Rectal smooth muscle tissue (tissue), 1 donor: Measurements from ENCODE around the gene PJA2.

Experiments
- H3K27ac ChIP-seq: one replicate; pipeline ENCODE4 v1.7.0; 2013; ENCODE audit warnings: low read depth, low read length, inconsistent platforms
- H3K27me3 ChIP-seq: one replicate; pipeline ENCODE4 v1.7.0; 2013; ENCODE audit warnings: low read length; ENCODE audit not compliant: control insufficient read depth, insufficient read depth
- H3K36me3 ChIP-seq: one replicate; pipeline ENCODE4 v1.7.0; 2013; ENCODE audit warnings: low read length; ENCODE audit not compliant: control insufficient read depth, insufficient read depth
- H3K4me1 ChIP-seq: one replicate; pipeline ENCODE4 v1.7.0; 2013; ENCODE audit warnings: low read length; ENCODE audit not compliant: control insufficient read depth, insufficient read depth
- H3K4me3 ChIP-seq: one replicate; pipeline ENCODE4 v1.7.0; 2013; ENCODE audit warnings: low read length
- H3K9ac ChIP-seq: one replicate; pipeline ENCODE4 v1.7.0; 2013; ENCODE audit warnings: low read length

The PJA2 gene

DNA sequence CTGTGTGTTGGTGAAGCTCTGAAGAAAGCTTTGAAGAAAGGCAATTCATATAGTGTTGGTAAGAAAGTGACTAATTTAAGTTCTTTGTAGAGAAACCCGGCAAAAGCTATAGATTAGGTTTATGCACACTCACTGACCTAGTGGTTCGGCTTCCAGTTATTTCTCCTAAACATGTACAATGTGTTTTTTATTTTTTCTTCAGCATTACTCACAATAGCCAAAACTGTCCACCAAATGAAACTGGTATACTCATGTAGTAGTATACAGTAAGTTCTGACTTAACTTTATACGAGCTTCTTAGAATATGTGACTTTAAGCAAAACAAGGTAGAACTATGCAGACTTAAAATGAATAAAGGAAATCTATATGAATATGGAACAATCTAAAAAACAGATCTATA, 44.8 kb downstream of the PJA2 start:
- Histone ChIP-seq H3K27ac (no peak overlapping the region), H3K4me3 (no peak overlapping the region), H3K9ac (no peak overlapping the region), H3K4me1 (no peaks in the 10 kb centered on the region), H3K27me3 (no peaks in the 10 kb centered on the region), H3K36me3 (peaks cover 15% of the 10 kb centered on the region)

DNA sequence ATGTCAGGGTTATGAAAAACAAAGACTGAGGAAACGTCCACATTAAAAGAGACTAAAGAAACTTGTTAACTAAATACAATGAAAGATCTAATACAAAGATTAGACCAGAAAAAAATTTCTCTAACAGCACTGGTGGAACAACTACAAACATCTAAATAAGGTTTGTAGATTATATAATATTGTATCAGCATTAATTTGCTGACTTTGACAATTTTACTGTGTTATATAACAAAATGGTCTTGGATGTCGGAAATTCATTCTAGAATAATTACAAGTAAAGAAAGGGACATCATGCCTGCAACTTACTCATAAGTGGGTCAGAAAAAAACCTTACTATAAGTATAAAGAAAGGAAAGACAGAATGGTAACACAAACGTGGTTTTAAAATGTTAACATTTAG, 50.1 kb downstream of the PJA2 start:
- Histone ChIP-seq H3K4me3 (no peak overlapping the region), H3K27ac (no peak overlapping the region), H3K4me1 (no peaks in the 10 kb centered on the region), H3K9ac (no peak overlapping the region), H3K27me3 (no peaks in the 10 kb centered on the region), H3K36me3 (no peaks in the 10 kb centered on the region)

DNA sequence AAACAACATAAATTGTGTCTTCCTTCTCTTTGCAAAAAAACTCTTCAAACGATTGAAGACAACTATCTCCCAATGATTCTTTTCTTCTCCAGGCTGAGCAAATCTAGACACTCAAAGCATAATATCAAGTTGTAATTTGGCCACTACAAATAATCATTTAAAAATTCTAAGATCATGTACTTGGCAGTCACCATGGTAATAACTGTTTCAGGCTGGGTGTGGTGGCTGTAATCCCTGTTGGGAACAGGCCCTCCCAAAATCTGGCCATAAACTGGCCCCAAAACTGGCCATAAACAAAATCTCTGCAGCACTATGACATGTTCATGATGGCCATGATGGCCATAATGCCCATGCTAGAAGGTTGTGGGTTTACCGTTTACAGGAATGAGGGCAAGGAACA, 52.0 kb downstream of the PJA2 start:
- no peaks in the 10 kb centered on the region for H3K4me1 ChIP-seq
- no peaks in the 10 kb centered on the region for H3K36me3 ChIP-seq

DNA sequence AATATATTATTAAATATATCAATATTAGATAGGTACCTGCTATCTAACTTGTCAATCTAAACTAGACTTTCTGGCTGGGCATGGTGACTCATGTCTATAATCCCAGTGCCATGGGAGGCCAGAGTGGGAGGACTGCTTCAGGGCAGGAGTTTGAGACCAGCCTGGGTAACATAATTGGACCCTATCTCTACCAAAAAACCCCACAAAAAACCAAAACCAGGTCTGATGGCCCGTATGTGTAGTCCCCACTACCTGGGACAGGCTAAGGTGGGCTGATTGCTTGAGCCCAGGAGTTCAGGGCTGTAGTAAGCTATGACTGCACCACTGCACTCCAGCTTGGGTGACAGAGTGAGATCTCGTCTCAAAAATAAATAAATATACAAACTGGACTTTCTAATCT, 55.0 kb downstream of the PJA2 start:
- Histone ChIP-seq H3K9ac (no peak overlapping the region), H3K27ac (no peak overlapping the region), H3K4me3 (no peak overlapping the region), H3K27me3 (no peaks in the 10 kb centered on the region), H3K36me3 (no peaks in the 10 kb centered on the region), H3K4me1 (peaks cover 6% of the 10 kb centered on the region)

More for the DNA sequence above, 52.0 kb downstream of the PJA2 start:
- H3K9ac ChIP-seq = no peak overlapping the region
- H3K4me3 ChIP-seq = no peak overlapping the region
- no peaks in the 10 kb centered on the region for H3K27me3 ChIP-seq
- no peak overlapping the region for H3K27ac ChIP-seq

DNA sequence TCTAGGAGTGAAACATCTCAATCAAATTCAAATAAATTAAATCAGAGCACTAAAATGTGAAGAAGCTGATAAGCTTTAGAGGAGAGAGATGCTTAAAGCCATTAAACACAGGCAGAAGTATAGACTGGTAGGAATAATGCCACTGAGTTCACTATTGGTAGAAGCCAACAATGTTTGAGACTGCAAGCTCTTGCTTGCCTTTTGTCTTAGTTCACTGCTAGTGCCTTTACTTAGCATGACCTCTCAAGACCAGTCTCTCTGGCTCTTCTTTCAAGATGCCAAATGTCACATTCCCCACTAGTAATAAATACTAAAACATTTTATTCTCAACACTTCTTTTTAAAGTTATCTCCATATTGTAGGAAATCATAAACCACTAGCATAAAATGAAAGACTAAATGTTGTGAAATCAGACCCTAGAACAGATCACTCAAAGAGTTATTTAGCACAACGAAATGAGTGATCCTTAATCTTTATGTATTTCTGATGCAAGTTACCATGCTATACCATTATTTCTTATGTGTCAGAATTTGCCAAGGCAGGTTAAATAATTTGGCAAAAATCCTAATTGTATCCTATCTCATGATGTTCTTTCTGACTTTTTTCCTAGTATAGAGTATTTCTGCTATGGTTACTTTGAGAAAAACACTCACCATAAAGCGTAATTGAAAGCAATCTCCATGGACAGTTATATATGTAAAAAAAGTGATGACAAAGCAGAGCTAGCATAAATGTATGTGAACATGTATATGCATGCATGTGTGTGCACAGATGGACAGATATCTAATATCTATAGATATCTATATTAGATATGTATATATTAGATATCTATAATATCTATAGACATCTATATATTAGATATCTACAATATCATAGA, 57.5 kb downstream of the PJA2 start:
- H3K4me3 ChIP-seq = no peak overlapping the region
- no peaks in the 10 kb centered on the region for H3K27me3 ChIP-seq
- peaks cover 2% of the 10 kb centered on the region for H3K36me3 ChIP-seq
- no peak overlapping the region for H3K27ac ChIP-seq
- peaks cover 23% of the 10 kb centered on the region for H3K4me1 ChIP-seq
- H3K9ac ChIP-seq = no peak overlapping the region

DNA sequence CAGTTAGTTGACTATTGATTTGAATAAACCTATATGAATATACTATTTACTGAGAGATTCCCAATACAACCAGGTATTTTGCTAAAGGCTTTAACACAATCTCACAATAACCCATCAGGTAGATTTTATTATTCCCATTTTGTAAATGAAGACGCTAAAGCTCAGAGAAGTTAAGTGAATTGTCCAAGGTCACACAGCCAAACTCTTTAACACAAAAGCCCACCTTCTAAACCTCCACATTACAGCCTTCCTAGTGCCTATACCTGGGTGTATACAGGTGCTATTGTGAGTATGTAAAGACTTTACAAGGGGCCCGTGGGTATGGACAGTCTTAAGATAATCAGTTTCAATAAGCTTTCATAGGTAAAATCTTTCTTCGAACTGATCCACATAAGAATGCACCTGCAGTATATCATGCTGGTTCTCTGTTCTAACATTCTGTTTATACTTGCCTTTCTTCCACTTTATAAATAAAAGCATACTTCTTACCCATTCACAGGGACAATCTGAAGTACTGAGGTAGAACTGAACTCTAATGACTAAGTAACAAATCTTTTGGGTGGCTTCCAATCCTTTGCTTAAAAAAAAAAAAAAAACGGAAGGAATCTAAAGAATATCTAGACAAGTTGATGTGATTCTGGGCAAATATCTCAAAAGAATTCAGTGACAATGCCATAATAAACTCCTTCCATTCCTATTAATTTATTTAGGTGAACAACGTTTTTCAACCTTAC, 59.1 kb downstream of the PJA2 start:
- Histone ChIP-seq H3K4me3 (no peak overlapping the region), H3K9ac (no peak overlapping the region), H3K27ac (no peak overlapping the region), H3K4me1 (peaks cover 24% of the 10 kb centered on the region), H3K36me3 (peaks cover 2% of the 10 kb centered on the region), H3K27me3 (no peaks in the 10 kb centered on the region)

DNA sequence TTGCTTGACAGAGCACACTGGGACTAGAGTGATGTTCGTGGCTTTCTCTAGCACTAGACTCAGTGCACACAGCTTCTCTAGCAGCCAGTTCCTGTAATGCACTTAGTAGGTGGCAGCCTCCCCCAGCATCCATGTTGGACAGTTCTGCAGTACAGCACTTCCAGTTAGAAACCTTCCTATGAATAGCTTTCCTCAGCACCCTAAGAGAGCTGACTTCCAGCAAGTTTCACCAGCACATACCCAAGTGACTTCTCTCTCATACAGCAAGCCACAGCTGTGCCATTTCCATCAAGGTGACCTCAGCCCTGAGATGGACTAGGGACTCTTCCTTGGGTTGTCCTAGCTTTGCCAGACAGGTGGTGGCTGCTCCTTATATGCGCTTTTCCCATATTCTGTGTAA, 60.4 kb downstream of the PJA2 start:
- H3K4me1 ChIP-seq = peaks cover 24% of the 10 kb centered on the region
- no peak overlapping the region for H3K27ac ChIP-seq
- no peaks in the 10 kb centered on the region for H3K27me3 ChIP-seq
- H3K9ac ChIP-seq = no peak overlapping the region
- H3K4me3 ChIP-seq = no peak overlapping the region
- peaks cover 2% of the 10 kb centered on the region for H3K36me3 ChIP-seq

DNA sequence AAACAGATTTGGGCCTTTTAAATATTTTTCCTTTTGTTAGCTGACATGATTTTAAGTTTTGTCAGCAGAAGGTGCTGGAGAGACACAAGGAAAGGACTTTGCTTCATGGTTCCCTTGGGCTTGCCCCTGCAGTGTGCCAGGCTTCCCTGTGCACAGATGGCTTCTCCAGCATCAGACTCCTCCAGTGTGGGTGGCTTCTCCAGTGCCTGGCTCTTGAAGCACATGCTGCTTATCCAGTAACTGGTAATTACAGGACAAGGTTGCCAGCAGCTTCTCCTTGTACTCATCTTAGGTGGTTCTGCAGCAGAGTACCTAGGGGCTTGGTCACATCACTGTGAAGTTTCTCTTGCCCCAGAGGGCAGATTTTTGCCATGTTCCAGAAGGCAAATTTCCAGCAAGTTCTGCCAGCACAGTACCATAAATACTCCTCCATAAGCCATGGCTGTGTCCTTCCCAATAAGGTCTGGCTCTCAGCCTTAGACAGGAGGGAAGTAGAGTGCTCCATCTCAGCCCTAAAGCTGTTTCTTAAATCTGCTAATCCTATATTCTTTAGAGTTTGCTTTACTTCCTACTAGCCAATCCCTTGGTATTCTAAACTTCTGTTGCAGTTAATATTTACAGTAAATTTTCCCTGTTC, 62.4 kb downstream of the PJA2 start:
- Histone ChIP-seq H3K4me1 (peaks cover 24% of the 10 kb centered on the region), H3K36me3 (peaks cover 5% of the 10 kb centered on the region), H3K27ac (no peak overlapping the region)

DNA sequence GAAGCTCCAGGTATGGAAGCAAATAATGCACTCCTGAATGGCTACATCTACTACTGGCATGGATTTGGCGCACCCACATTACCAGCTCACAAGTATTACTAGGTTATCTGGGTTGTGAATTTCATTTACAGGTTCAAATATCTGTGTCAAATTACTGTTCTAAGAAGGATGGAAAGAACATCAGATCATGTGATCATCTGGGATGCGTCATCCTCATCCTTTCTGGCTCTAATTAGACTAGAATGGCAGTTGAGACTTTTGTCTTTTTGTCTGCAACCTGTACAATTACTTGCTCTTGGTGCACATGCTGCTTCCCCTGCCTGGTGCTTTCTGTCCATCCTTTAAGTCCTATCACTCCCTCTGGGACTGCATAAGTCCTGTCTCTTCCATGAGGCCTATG, 64.1 kb downstream of the PJA2 start:
- H3K27ac ChIP-seq = no peak overlapping the region
- peaks cover 21% of the 10 kb centered on the region for H3K4me1 ChIP-seq

More for the DNA sequence above, 62.4 kb downstream of the PJA2 start:
- no peak overlapping the region for H3K4me3 ChIP-seq
- no peaks in the 10 kb centered on the region for H3K27me3 ChIP-seq
- no peak overlapping the region for H3K9ac ChIP-seq

DNA sequence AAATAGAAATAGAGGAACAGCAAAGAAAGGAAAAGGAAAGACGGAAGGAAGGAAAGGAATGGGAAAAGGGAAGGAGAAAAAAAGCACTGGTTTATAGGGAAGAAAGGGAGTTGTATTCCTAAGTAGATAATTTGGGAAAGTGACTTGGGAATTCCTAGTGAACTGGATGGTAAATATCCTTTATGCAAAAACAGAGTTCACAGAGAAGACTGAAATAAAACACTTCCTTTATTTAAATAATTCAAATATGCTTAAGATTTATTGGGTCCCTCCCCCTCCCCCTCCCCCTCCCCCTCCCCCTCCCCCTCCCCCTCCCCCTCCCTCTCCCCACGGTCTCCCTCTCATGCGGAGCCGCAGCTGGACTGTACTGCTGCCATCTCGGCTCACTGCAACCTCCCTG, 69.4 kb downstream of the PJA2 start:
- no peak overlapping the region for H3K4me3 ChIP-seq

More for the DNA sequence above, 64.1 kb downstream of the PJA2 start:
- H3K9ac ChIP-seq = no peak overlapping the region
- H3K36me3 ChIP-seq = peaks cover 5% of the 10 kb centered on the region
- H3K27me3 ChIP-seq = no peaks in the 10 kb centered on the region
- no peak overlapping the region for H3K4me3 ChIP-seq

DNA sequence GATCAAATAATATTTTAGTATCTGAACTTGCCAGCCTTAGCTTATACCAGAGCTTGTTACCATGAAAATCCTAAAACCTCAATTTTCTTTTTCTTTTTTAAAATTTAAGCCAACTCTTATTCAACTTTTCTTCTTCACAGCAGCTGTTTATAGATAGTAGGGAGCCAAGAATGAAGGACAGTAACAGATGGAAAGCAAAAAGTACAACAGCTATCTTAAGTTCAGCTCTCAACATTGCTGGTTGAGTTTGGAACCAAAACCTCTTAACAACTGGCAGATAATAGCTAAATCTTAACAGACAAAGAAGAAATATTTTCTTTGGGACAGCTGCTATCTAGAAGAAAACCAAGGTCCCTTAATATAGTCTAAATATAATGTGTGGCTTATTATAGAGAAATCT, 74.7 kb downstream of the PJA2 start:
- no peak overlapping the region for H3K9ac ChIP-seq
- H3K36me3 ChIP-seq = peaks cover 5% of the 10 kb centered on the region
- H3K27ac ChIP-seq = no peak overlapping the region
- H3K4me3 ChIP-seq = no peak overlapping the region
- H3K27me3 ChIP-seq = no peaks in the 10 kb centered on the region
- H3K4me1 ChIP-seq = peaks cover 4% of the 10 kb centered on the region

More for the DNA sequence above, 69.4 kb downstream of the PJA2 start:
- H3K36me3 ChIP-seq = peaks cover 5% of the 10 kb centered on the region
- no peaks in the 10 kb centered on the region for H3K27me3 ChIP-seq
- H3K27ac ChIP-seq = no peak overlapping the region
- H3K4me1 ChIP-seq = no peaks in the 10 kb centered on the region
- H3K9ac ChIP-seq = no peak overlapping the region

DNA sequence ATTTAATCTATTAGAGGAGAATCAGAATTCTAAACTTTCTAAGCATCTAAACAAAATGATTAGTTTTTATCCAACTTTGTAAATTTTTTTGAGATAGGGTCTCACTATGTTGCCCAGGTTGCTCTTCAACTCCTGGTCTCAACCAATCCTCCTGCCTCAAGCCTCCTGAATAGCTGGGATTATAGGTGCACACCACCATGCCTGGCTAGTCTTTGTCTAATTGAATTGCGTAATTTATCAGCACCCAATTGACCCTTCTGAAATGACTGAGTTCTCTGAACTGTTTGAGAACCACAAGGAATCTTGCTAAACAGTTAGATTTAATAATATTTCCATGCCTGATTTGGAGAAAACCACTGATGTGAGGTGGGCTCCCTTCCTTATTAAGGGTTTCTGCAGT, 75.7 kb downstream of the PJA2 start:
- Histone ChIP-seq H3K27me3 (no peaks in the 10 kb centered on the region), H3K27ac (no peak overlapping the region), H3K4me3 (no peak overlapping the region), H3K4me1 (peaks cover 12% of the 10 kb centered on the region), H3K36me3 (peaks cover 5% of the 10 kb centered on the region), H3K9ac (no peak overlapping the region)
